GM12878 (cell line): ENCODE measurements around the gene DSE. TPM values are rescaled to one million over a fixed set of nuclear protein-coding genes. Genes with fewer than 3 reads are reported as not detected.

Source experiments
- ATAC-seq: fragments of 200-7000 bp; cut with Tn5 transposase; 3 replicates; pipeline ENCODE4 v1.9.1; 2020; ENCODE audit warnings: mild to moderate bottlenecking, moderate library complexity
- BruUV-seq: library from RNA; stranded (reverse); fragments of 400-500 nt; replicated peaks from 2 replicates; lab custom pipeline; 2021; lab: Mats Ljungman, UMichigan
- CTCF ChIA-PET: fragments of 300-600 bp; sonication (Branson Sonifier 250); formaldehyde crosslinking; extraction: SDS; loops from one replicate; lab custom pipeline; 2021; ENCODE audit warnings: inconsistent platforms; lab: Yijun Ruan, JAX
- POLR2A ChIA-PET: fragments of 350-600 bp; formaldehyde crosslinking; extraction: SDS; loops from one replicate; lab custom pipeline; 2021; ENCODE audit warnings: inconsistent platforms; lab: Charles Lee
- RAD21 ChIA-PET: fragments of 300-600 bp; sonication (Branson Sonifier 250); formaldehyde crosslinking; loops from one replicate; lab custom pipeline; 2023; ENCODE audit warnings: antibody characterized with exemption; ENCODE audit not compliant: unreplicated experiment; lab: Charles Lee
- SMC1A ChIA-PET: fragments of 300-600 bp; sonication (Branson Sonifier 250); formaldehyde crosslinking; loops from one replicate; lab custom pipeline; 2023; ENCODE audit not compliant: unreplicated experiment, uncharacterized antibody; lab: Charles Lee
- DNase-seq: peaks from one replicate; pipeline ENCODE4 v3.0.0-alpha.2; 2011; ENCODE audit warnings: low read depth, low spot score
- FAIRE-seq: peaks from 3 replicates; lab custom pipeline; 2011; peaks lifted over from hg19 to GRCh38; lab: Jason Lieb, UNC
- H2AFZ ChIP-seq: 2 replicates; pipeline ENCODE4 v1.6.0; 2011; ENCODE audit warnings: low read depth, low read length, control low read depth; ENCODE audit not compliant: control insufficient read depth
- H3K27ac ChIP-seq: 2 replicates; pipeline ENCODE4 v1.5.1; 2011; ENCODE audit warnings: control low read depth; ENCODE audit not compliant: control insufficient read depth, insufficient read depth
- H3K27me3 ChIP-seq, 2 experiments: replicated peaks in 1 of 2; 2 replicates each; pipeline versions ENCODE4 v1.6.0 to v1.6.1; 2011; ENCODE audit warnings: low read length in 1 of 2; ENCODE audit not compliant: control insufficient read depth in 2 of 2, insufficient read depth in 2 of 2
- H3K36me3 ChIP-seq, 2 experiments: 2 replicates each; pipeline ENCODE4 v1.5.1; 2011; ENCODE audit warnings: low read length in 1 of 2; ENCODE audit not compliant: control insufficient read depth in 2 of 2, insufficient read depth in 2 of 2
- H3K4me1 ChIP-seq: 2 replicates; pipeline ENCODE4 v1.6.1; 2011; ENCODE audit warnings: mild to moderate bottlenecking, low read length, moderate library complexity, mixed read lengths; ENCODE audit not compliant: control insufficient read depth, insufficient read depth
- H3K4me2 ChIP-seq: 2 replicates; pipeline ENCODE4 v1.6.0; 2011; ENCODE audit warnings: control low read depth; ENCODE audit not compliant: control insufficient read depth, insufficient read depth
- H3K4me3 ChIP-seq: fragments of 200-600 bp; sonication (generic); 2 replicates; pipeline ENCODE4 v1.5.1; 2016
- H3K79me2 ChIP-seq: 2 replicates; pipeline ENCODE4 v1.6.0; 2011; ENCODE audit warnings: low read length; ENCODE audit not compliant: control insufficient read depth, insufficient read depth
- H3K9ac ChIP-seq: 2 replicates; pipeline ENCODE4 v1.8.0; 2011; ENCODE audit warnings: low read length, control low read depth, mixed read lengths; ENCODE audit not compliant: control insufficient read depth, insufficient read depth
- H3K9me3 ChIP-seq: replicated peaks from 3 replicates; pipeline ENCODE4 v1.5.1; 2011; ENCODE audit warnings: mild to moderate bottlenecking, low read length; ENCODE audit not compliant: control insufficient read depth, insufficient read depth
- H4K20me1 ChIP-seq: 2 replicates; pipeline ENCODE4 v1.6.0; 2011; ENCODE audit not compliant: control insufficient read depth, insufficient read depth
- ATF7 ChIP-seq: fragments of 450-650 bp; IDR thresholded peaks from 2 replicates; pipeline ENCODE4 v1.6.1; 2016; ENCODE audit warnings: low read depth, mild to moderate bottlenecking
- CBX3 ChIP-seq: fragments of 200-600 bp; sonication (generic); IDR thresholded peaks from 2 replicates; pipeline ENCODE4 v1.6.1; 2016; ENCODE audit warnings: low read depth, borderline replicate concordance
- ESRRA ChIP-seq: IDR thresholded peaks from 2 replicates; pipeline ENCODE4 v1.6.1; 2012; ENCODE audit warnings: mild to moderate bottlenecking, low read length, improper control_type of control experiment
- HDAC2 ChIP-seq: fragments of 200-600 bp; sonication (generic); IDR thresholded peaks from 2 replicates; pipeline ENCODE4 v1.6.1; 2017
- IRF5 ChIP-seq: fragments of 450-650 bp; IDR thresholded peaks from 2 replicates; pipeline ENCODE4 v1.6.1; 2017; ENCODE audit warnings: borderline replicate concordance
- MAX ChIP-seq: IDR thresholded peaks from 2 replicates; pipeline ENCODE4 v1.6.1; 2012; ENCODE audit warnings: low read depth, low read length, improper control_type of control experiment
- MEF2A ChIP-seq: IDR thresholded peaks from 2 replicates; pipeline ENCODE4 v1.6.1; 2011; ENCODE audit warnings: low read depth, mild to moderate bottlenecking, low read length, moderate library complexity; ENCODE audit not compliant: insufficient read depth
- NBN ChIP-seq: fragments of 450-650 bp; IDR thresholded peaks from 2 replicates; pipeline ENCODE4 v1.6.1; 2016
- NFYA ChIP-seq: IDR thresholded peaks from 2 replicates; pipeline ENCODE4 v1.6.1; 2011; ENCODE audit warnings: low read depth, mild to moderate bottlenecking, low read length, improper control_type of control experiment, borderline replicate concordance
- RELB ChIP-seq: fragments of 450-650 bp; IDR thresholded peaks from 2 replicates; pipeline ENCODE4 v1.6.1; 2017; ENCODE audit warnings: low read depth, mild to moderate bottlenecking, moderate library complexity
- SMARCA5 ChIP-seq: fragments of 450-650 bp; IDR thresholded peaks from 2 replicates; pipeline ENCODE4 v1.6.1; 2017; ENCODE audit warnings: mild to moderate bottlenecking
- YY1 ChIP-seq: IDR thresholded peaks from 2 replicates; pipeline ENCODE4 v1.6.1; 2011; ENCODE audit warnings: low read depth, mild to moderate bottlenecking, low read length
- ZBED1 ChIP-seq: IDR thresholded peaks from 2 replicates; pipeline ENCODE4 v1.6.1; 2016; ENCODE audit warnings: borderline replicate concordance
- ZBTB33 ChIP-seq: fragments of 450-650 bp; IDR thresholded peaks from 2 replicates; pipeline ENCODE4 v1.6.1; 2017; ENCODE audit warnings: mild to moderate bottlenecking
- WGBS: methylation state at CpG from one replicate; pipeline ENCODE4 v1.1.6; 2016; ENCODE audit warnings: low lambda C conversion rate; ENCODE audit not compliant: insufficient replicate concordance, insufficient coverage; ENCODE audit errors: missing lambda C conversion rate; 5-methylcytosine and 5-hydroxymethylcytosine counted together
- in situ Hi-C: fragments of 300-500 bp; cut with MboI; formaldehyde crosslinking; loops from 9 replicates; pipeline ENCODE4 v1.14.3; 2018; ENCODE audit warnings: mixed read lengths
- intact Hi-C: fragments of 100-400 bp; cut with micrococcal nuclease; formaldehyde crosslinking; loops from one replicate; pipeline ENCODE4 v1.14.2; 2022; ENCODE audit not compliant: unreplicated experiment
- polyA plus RNA-seq, 11 experiments: library from polyadenylated mRNA; depleted of rRNA in 4 of 11; unstranded in 6 of 11; stranded (reverse) in 5 of 11; fragments of >200 nt; fragmentation: Nextera tagmentation in 4 of 11; fragmentation: Illumina TruSeq in 1 of 11; extraction: Ambion mirVana in 4 of 11; extraction: Trizol in 1 of 11; gene quantifications; 1 replicate in 1 of 11; 2 replicates in 10 of 11; pipeline versions ENCODE4 v1.2.1 to v1.2.3, GENCODE V29; 2011 to 2016; ENCODE audit warnings: inconsistent platforms in 2 of 11, missing spikeins in 2 of 11, low read depth in 1 of 11
- total RNA-seq, 4 experiments: library from RNA; depleted of rRNA in 3 of 4; stranded (reverse); fragments of >200 nt in 3 of 4; fragmentation: Illumina TruSeq in 1 of 4; extraction: Trizol in 1 of 4; gene quantifications; 2 replicates each; pipeline versions ENCODE4 v1.2.1 to v1.2.3, GENCODE V29; 2013 to 2021

The DSE gene
- total and polyA plus RNA-seq, 10 of the 15 experiments (the other 5 are each of a cell fraction or from before 2014, with no cell fraction given), result 12.6 to 76.4 (median 43.0) TPM

GRCh38 chr6:116404696-116405095 is 33.9 kb downstream of the DSE start (continued):
- TF ChIP-seq ZBED1, result no peak
- no peak for TF ChIP-seq RELB
- TF ChIP-seq MAX, result no peak
- TF ChIP-seq ATF7, result no peak
- TF ChIP-seq CBX3, result no peak

- Histone ChIP-seq H3K9me3 (no peaks in the 10 kb centered on the region), H3K9ac (peak overlapping the region; percentile 62), H3K79me2 (peaks cover 77% of the 10 kb centered on the region), H3K27me3 (no peaks in the 10 kb centered on the region), H4K20me1 (no peaks in the 10 kb centered on the region), H3K4me3 (peak overlapping the region; percentile 46; the same call in 1 of the 2 replicates), H3K27ac (peak overlapping the region; percentile 90), H3K4me2 (peak overlapping the region; percentile 92), H3K36me3 (0 out of 4 replicates have a peak, but pooled peaks cover 0 to 7% of the 10 kb centered on the region in 2 experiments), H3K4me1 (peaks cover 52% of the 10 kb centered on the region), H2AFZ (no peak overlapping the region)
- FAIRE-seq (peak; percentile 66), ATAC-seq (peak; percentile 67), DNase-seq (peak; percentile 82)
- in situ Hi-C loops (no loop called here), intact Hi-C loops (loop anchor here (5.0 to 10.0 kb wide), 2 partner anchors 118 to 300 kb away; partner anchors contain the start of gene NT5DC1)
- ChIA-PET RAD21 (interaction anchor here (0.8 to 2.9 kb wide), 7 partner anchors 12 to 117 kb away, joined by 3 to 19 read pairs (median 6); partner anchors contain the start of gene DSE), CTCF (interaction anchor here (1.0 to 6.1 kb wide), 4 partner anchors 14 to 111 kb away, joined by 3 to 85 read pairs (median 5); no protein-coding TSS in a partner anchor), POLR2A (interaction anchor here (0.9 to 4.3 kb wide), 4 partner anchors 9 to 24 kb away, joined by 3 to 14 read pairs (median 6); no protein-coding TSS in a partner anchor), SMC1A (interaction anchor here (0.6 to 5.1 kb wide), 9 partner anchors 11 to 344 kb away, joined by 3 to 95 read pairs (median 5); partner anchors contain the start of gene DSE)
- WGBS, result under 1% methylated on average over 5 of the region's 5 CpGs
- BruUV-seq, result no TSS peak
- TF ChIP-seq MEF2A (no peak), YY1 (peak; percentile 66; the same call in 1 of the 2 replicates), NBN (0 out of 2 replicates have a peak, but pooled peaks have one; percentile 37), ESRRA (no peak), NFYA (no peak), IRF5 (no peak), HDAC2 (no peak), SMARCA5 (peak; percentile 20; the same call in 1 of the 2 replicates), ZBTB33 (no peak), RELB (peak; percentile 65)
Measured at GRCh38 chr6:116405138-116405537, 34.4 kb downstream of the DSE start.
